WTC11 (cell line): ENCODE results near the gene MRPL24.

Experiments used
- CBFB ChIP-seq: sonication (generic); formaldehyde crosslinking; IDR thresholded peaks from 2 replicates; pipeline ENCODE4 v1.8.1; 2022; ENCODE audit warnings: mild to moderate bottlenecking, low read depth, missing genetic modification reagents
- CTCF ChIP-seq: fragments of 200-600 bp; IDR thresholded peaks from 2 replicates; pipeline ENCODE4 v1.8.0; 2022; ENCODE audit warnings: antibody characterized with exemption
- E2F1 ChIP-seq: sonication (generic); formaldehyde crosslinking; IDR thresholded peaks from 2 replicates; pipeline ENCODE4 v1.8.0; 2022; ENCODE audit warnings: mild to moderate bottlenecking, missing genetic modification reagents
- FOXK1 ChIP-seq: sonication (generic); formaldehyde crosslinking; IDR thresholded peaks from 2 replicates; pipeline ENCODE4 v1.8.0; 2022; ENCODE audit warnings: mild to moderate bottlenecking, moderate library complexity, missing genetic modification reagents
- GABPB1 ChIP-seq: sonication (generic); formaldehyde crosslinking; IDR thresholded peaks from 2 replicates; pipeline ENCODE4 v1.8.1; 2023; ENCODE audit warnings: mild to moderate bottlenecking, missing genetic modification reagents
- SMAD3 ChIP-seq: sonication (generic); formaldehyde crosslinking; IDR thresholded peaks from 2 replicates; pipeline ENCODE4 v1.8.0; 2022; ENCODE audit warnings: missing genetic modification reagents, mild to moderate bottlenecking, borderline replicate concordance
- ZMAT4 ChIP-seq: fragments of 250-450 bp; sonication (Bioruptor Pico); IDR thresholded peaks from 2 replicates; pipeline ENCODE4 v1.9.0; 2021; ENCODE audit warnings: mild to moderate bottlenecking

- TF ChIP-seq GABPB1 (CRISPR knock-in tag) (no peak), ZMAT4 (CRISPR knock-in tag) (no peak), E2F1 (CRISPR knock-in tag) (no peak), SMAD3 (CRISPR knock-in tag) (no peak), CTCF (no peak), FOXK1 (CRISPR knock-in tag) (no peak), CBFB (CRISPR knock-in tag) (no peak)
Measured at GRCh38 chr1:156703741-156704140, 37.1 kb downstream of the MRPL24 start.
